SK-N-SH treated with all-trans-retinoic acid at 6 μM for 48 hours (cell line): ENCODE results near the gene C11orf52.

Source experiments
- BACH2 ChIP-seq: fragments of 250-450 bp; sonication (Bioruptor Pico); IDR thresholded peaks from 2 replicates; pipeline ENCODE4 v1.9.0; 2021; ENCODE audit warnings: mild to moderate bottlenecking, borderline replicate concordance
- CREB5 ChIP-seq: fragments of 250-450 bp; sonication (Bioruptor Pico); IDR thresholded peaks from 2 replicates; pipeline ENCODE4 v1.5.1; 2020; ENCODE audit warnings: low read depth, mild to moderate bottlenecking, moderate library complexity
- CSRNP3 ChIP-seq: fragments of 250-450 bp; sonication (Bioruptor Pico); IDR thresholded peaks from 2 replicates; pipeline ENCODE4 v1.5.1; 2021; ENCODE audit warnings: mild to moderate bottlenecking, moderate library complexity
- ESRRG ChIP-seq: fragments of 250-450 bp; sonication (Bioruptor Pico); IDR thresholded peaks from 2 replicates; pipeline ENCODE4 v1.6.1; 2021; ENCODE audit warnings: mild to moderate bottlenecking
- OSR1 ChIP-seq: fragments of 250-450 bp; sonication (Bioruptor Pico); IDR thresholded peaks from 2 replicates; pipeline ENCODE4 v1.8.0; 2022; ENCODE audit warnings: moderate library complexity, mild to moderate bottlenecking, inconsistent platforms
- PATZ1 ChIP-seq: fragments of 250-450 bp; sonication (Bioruptor Pico); IDR thresholded peaks from 2 replicates; pipeline ENCODE4 v1.8.0; 2020; ENCODE audit warnings: mild to moderate bottlenecking, moderate library complexity, borderline replicate concordance
- PPARA ChIP-seq: fragments of 250-450 bp; sonication (Bioruptor Pico); IDR thresholded peaks from 2 replicates; pipeline ENCODE4 v1.5.0; 2020; ENCODE audit warnings: mild to moderate bottlenecking, borderline replicate concordance
- RARB ChIP-seq: fragments of 250-450 bp; sonication (Bioruptor Pico); IDR thresholded peaks from 2 replicates; pipeline ENCODE4 v1.8.0; 2021; ENCODE audit warnings: mild to moderate bottlenecking, moderate library complexity
- SNAI2 ChIP-seq: fragments of 250-450 bp; sonication (Bioruptor Pico); IDR thresholded peaks from 2 replicates; pipeline ENCODE4 v1.5.0; 2020; ENCODE audit warnings: mild to moderate bottlenecking, moderate library complexity
- TCF4 ChIP-seq: fragments of 250-450 bp; sonication (Bioruptor Pico); IDR thresholded peaks from 2 replicates; pipeline ENCODE4 v1.8.0; 2021; ENCODE audit warnings: mild to moderate bottlenecking, moderate library complexity, borderline replicate concordance
- TOX ChIP-seq: fragments of 250-450 bp; sonication (Bioruptor Pico); IDR thresholded peaks from 2 replicates; pipeline ENCODE4 v1.8.0; 2021; ENCODE audit warnings: mild to moderate bottlenecking, moderate library complexity, borderline replicate concordance
- ZC3H10 ChIP-seq: fragments of 250-450 bp; sonication (Bioruptor Pico); IDR thresholded peaks from 2 replicates; pipeline ENCODE4 v1.5.1; 2021; ENCODE audit warnings: mild to moderate bottlenecking, moderate library complexity
- ZFP3 ChIP-seq: fragments of 250-450 bp; sonication (Bioruptor Pico); IDR thresholded peaks from 2 replicates; pipeline ENCODE4 v1.5.0; 2020; ENCODE audit warnings: mild to moderate bottlenecking, moderate library complexity
- ZFP30 ChIP-seq: fragments of 450-650 bp; formaldehyde crosslinking; IDR thresholded peaks from 2 replicates; pipeline ENCODE4 v1.5.0; 2022; ENCODE audit warnings: mild to moderate bottlenecking, moderate library complexity

- TF ChIP-seq ZFP3 (CRISPR knock-in tag) (no peak), RARB (CRISPR knock-in tag) (no peak), CSRNP3 (CRISPR knock-in tag) (no peak), TOX (CRISPR knock-in tag) (no peak), BACH2 (no peak), ESRRG (CRISPR knock-in tag) (no peak), PPARA (CRISPR knock-in tag) (no peak), PATZ1 (no peak), ZC3H10 (CRISPR knock-in tag) (no peak), TCF4 (CRISPR knock-in tag) (no peak), CREB5 (no peak), SNAI2 (no peak), ZFP30 (CRISPR knock-in tag) (no peak), OSR1 (CRISPR knock-in tag) (no peak)
Measured at GRCh38 chr11:111871693-111872161, 47.0 kb upstream of the C11orf52 start.
